K562 (cell line): ENCODE data around the gene REC8. TPM values are rescaled to one million over a fixed set of nuclear protein-coding genes. Genes with fewer than 3 reads are reported as not detected.

Experiments used
- ATAC-seq: fragments of 200-7000 bp; cut with Tn5 transposase; 3 replicates; pipeline ENCODE4 v1.9.1; 2020; ENCODE audit warnings: moderate library complexity
- BruUV-seq: library from RNA; stranded (reverse); fragments of 400-500 nt; replicated peaks from 2 replicates; lab custom pipeline; 2021; lab: Mats Ljungman, UMichigan
- CTCF ChIA-PET: fragments of 300-600 bp; formaldehyde crosslinking; extraction: SDS; loops from one replicate; lab custom pipeline; 2021; ENCODE audit warnings: low intra/inter-chr PET ratio; lab: Yijun Ruan, JAX
- POLR2A ChIA-PET: fragments of 300-600, 350-650 bp; sonication (Branson Sonifier 250); formaldehyde crosslinking; extraction: SDS; loops from one replicate; lab custom pipeline; 2021; ENCODE audit warnings: antibody characterized with exemption, inconsistent platforms; lab: Yijun Ruan, JAX
- DNase-seq, 4 experiments: peaks; one replicate each; pipeline versions ENCODE4 v3.0.0 to v3.0.0-alpha.2; 2011 to 2018; ENCODE audit warnings: low spot score in 3 of 4, mixed read lengths in 3 of 4; ENCODE audit errors: extremely low read depth in 1 of 4
- FAIRE-seq: peaks from 2 replicates; lab custom pipeline; 2011; peaks lifted over from hg19 to GRCh38; lab: Jason Lieb, UNC
- H2AFZ ChIP-seq: 2 replicates; pipeline ENCODE4 v1.6.0; 2011; ENCODE audit warnings: low read depth, low read length, control low read depth, inconsistent platforms
- H3K27ac ChIP-seq: fragments of 200-600 bp; 3 replicates; pipeline ENCODE4 v1.8.0; 2011; ENCODE audit warnings: low read depth, mild to moderate bottlenecking, control low read depth, inconsistent platforms, low read length, moderate library complexity, mixed read lengths; ENCODE audit errors: extremely low read depth
- H3K27me3 ChIP-seq, 2 experiments: fragments of 300-600 bp in 1 of 2; 2 replicates in 1 of 2; 3 replicates in 1 of 2; pipeline versions ENCODE4 v1.6.0 to v1.8.0; 2011; ENCODE audit warnings: inconsistent platforms in 2 of 2, low read length in 2 of 2, mild to moderate bottlenecking in 1 of 2, mixed read lengths in 1 of 2, moderate library complexity in 1 of 2; ENCODE audit not compliant: control insufficient read depth in 2 of 2, insufficient read depth in 2 of 2
- H3K36me3 ChIP-seq: fragments of 300-600 bp; 3 replicates; pipeline ENCODE4 v1.8.0; 2011; ENCODE audit warnings: mild to moderate bottlenecking, low read length, inconsistent platforms; ENCODE audit not compliant: control insufficient read depth, insufficient read depth
- H3K4me1 ChIP-seq, 2 experiments: fragments of 200-600 bp in 1 of 2; replicated peaks in 1 of 2; 2 replicates in 1 of 2; 3 replicates in 1 of 2; pipeline versions ENCODE4 v1.5.1 to v1.8.0; 2011; ENCODE audit warnings: inconsistent platforms in 2 of 2, low read length in 2 of 2, mild to moderate bottlenecking in 1 of 2, mixed read lengths in 1 of 2, moderate library complexity in 1 of 2; ENCODE audit not compliant: control insufficient read depth in 2 of 2, insufficient read depth in 2 of 2
- H3K4me2 ChIP-seq: 2 replicates; pipeline ENCODE4 v1.6.1; 2011; ENCODE audit warnings: low read length, control low read depth, inconsistent platforms, mixed read lengths; ENCODE audit not compliant: insufficient read depth
- H3K4me3 ChIP-seq: fragments of 200-600 bp; sonication (generic), shearing (Covaris generic); 2 replicates; pipeline ENCODE4 v1.5.1; 2016; ENCODE audit warnings: control low read depth, inconsistent platforms
- H3K79me2 ChIP-seq: fragments of 200-600 bp; 3 replicates; pipeline ENCODE4 v1.8.0; 2011; ENCODE audit warnings: low read length, inconsistent platforms; ENCODE audit not compliant: control insufficient read depth, insufficient read depth
- H3K9ac ChIP-seq, 2 experiments: 2 replicates each; pipeline versions ENCODE4 v1.6.0 to v1.6.1; 2011; ENCODE audit warnings: low read depth in 2 of 2, low read length in 2 of 2, control low read depth in 1 of 2, inconsistent platforms in 1 of 2, mild to moderate bottlenecking in 1 of 2, mixed read lengths in 1 of 2; ENCODE audit not compliant: insufficient read depth in 1 of 2
- H3K9me1 ChIP-seq: one replicate; pipeline ENCODE4 v1.6.0; 2011; ENCODE audit warnings: inconsistent platforms, mild to moderate bottlenecking, low read length, moderate library complexity; ENCODE audit not compliant: control insufficient read depth, insufficient read depth
- H3K9me3 ChIP-seq: replicated peaks from 2 replicates; pipeline ENCODE4 v1.5.1; 2011; ENCODE audit warnings: low read depth, low read length, inconsistent platforms; ENCODE audit not compliant: control insufficient read depth, insufficient read depth
- H4K20me1 ChIP-seq: replicated peaks from 2 replicates; pipeline ENCODE4 v1.6.1; 2011; ENCODE audit warnings: low read length, inconsistent platforms, mixed read lengths; ENCODE audit not compliant: control insufficient read depth, insufficient read depth
- ARID3A ChIP-seq: IDR thresholded peaks from 2 replicates; pipeline ENCODE4 v1.6.1; 2012; ENCODE audit warnings: low read depth, low read length, improper control_type of control experiment, borderline replicate concordance
- BRF2 ChIP-seq: IDR thresholded peaks from 3 replicates; pipeline ENCODE4 v1.6.1; 2011; ENCODE audit warnings: borderline replicate concordance, mild to moderate bottlenecking; ENCODE audit not compliant: insufficient read length, insufficient read depth
- CSDE1 ChIP-seq, 2 experiments: fragments of 450-650 bp; IDR thresholded peaks; 2 replicates each; pipeline ENCODE4 v1.6.1; 2016; ENCODE audit warnings: mild to moderate bottlenecking in 1 of 2
- KDM1A ChIP-seq, 2 experiments: fragments of 450-650 bp; IDR thresholded peaks; 2 replicates each; pipeline ENCODE4 v1.6.1; 2016; ENCODE audit warnings: mild to moderate bottlenecking in 2 of 2
- POLR2G ChIP-seq: fragments of 200-400 bp; formaldehyde crosslinking; IDR thresholded peaks from 2 replicates; pipeline ENCODE4 v1.6.1; 2017; ENCODE audit warnings: low read depth, mild to moderate bottlenecking, antibody characterized with exemption, low read length, moderate library complexity
- ZNF445 ChIP-seq: fragments of 250-450 bp; sonication (Bioruptor Pico); IDR thresholded peaks from 2 replicates; pipeline ENCODE4 v1.4.0; 2020; ENCODE audit warnings: low read depth, mild to moderate bottlenecking, moderate library complexity
- WGBS: fragments of 100-300 bp; shearing (Covaris generic); methylation state at CpG from one replicate; pipeline ENCODE4 v1.1.6; 2016; ENCODE audit warnings: low coverage, mixed read lengths; ENCODE audit not compliant: insufficient coverage; ENCODE audit errors: missing lambda C conversion rate; 5-methylcytosine and 5-hydroxymethylcytosine counted together
- in situ Hi-C: fragments of 300-500 bp; cut with MboI; formaldehyde crosslinking; loops from 4 replicates; pipeline ENCODE4 v1.15.0; 2018; ENCODE audit warnings: inconsistent platforms, mixed read lengths
- intact Hi-C: fragments of 100-400 bp; cut with micrococcal nuclease; formaldehyde crosslinking; loops from 2 replicates; pipeline ENCODE4 v1.14.2; 2022
- polyA plus RNA-seq, 8 experiments: library from polyadenylated mRNA; depleted of rRNA in 4 of 8; stranded (reverse) in 5 of 8; unstranded in 3 of 8; fragments of >200 nt; fragmentation: Nextera tagmentation in 2 of 8; fragmentation: Illumina TruSeq in 1 of 8; extraction: Ambion mirVana in 2 of 8; extraction: Trizol in 1 of 8; gene quantifications; 2 replicates each; pipeline versions ENCODE4 v1.2.1 to v1.2.3, GENCODE V29; 2011 to 2014; ENCODE audit warnings: inconsistent platforms in 1 of 8, missing spikeins in 1 of 8
- total RNA-seq, 7 experiments: library from RNA; depleted of rRNA in 6 of 7; stranded (reverse); fragments of >200 nt in 6 of 7; fragmentation: Illumina TruSeq in 2 of 7; extraction: Trizol in 2 of 7; gene quantifications; 2 replicates each; pipeline versions ENCODE4 v1.2.1 to v1.2.3, GENCODE V29; 2011 to 2021; ENCODE audit warnings: low replicate concordance in 1 of 7

REC8 gene
- total and polyA plus RNA-seq, 9 of the 15 experiments (the other 6 are each of a cell fraction or from before 2014, with no cell fraction given) = 0.11 to 2.5 (median 0.85) TPM

DNA sequence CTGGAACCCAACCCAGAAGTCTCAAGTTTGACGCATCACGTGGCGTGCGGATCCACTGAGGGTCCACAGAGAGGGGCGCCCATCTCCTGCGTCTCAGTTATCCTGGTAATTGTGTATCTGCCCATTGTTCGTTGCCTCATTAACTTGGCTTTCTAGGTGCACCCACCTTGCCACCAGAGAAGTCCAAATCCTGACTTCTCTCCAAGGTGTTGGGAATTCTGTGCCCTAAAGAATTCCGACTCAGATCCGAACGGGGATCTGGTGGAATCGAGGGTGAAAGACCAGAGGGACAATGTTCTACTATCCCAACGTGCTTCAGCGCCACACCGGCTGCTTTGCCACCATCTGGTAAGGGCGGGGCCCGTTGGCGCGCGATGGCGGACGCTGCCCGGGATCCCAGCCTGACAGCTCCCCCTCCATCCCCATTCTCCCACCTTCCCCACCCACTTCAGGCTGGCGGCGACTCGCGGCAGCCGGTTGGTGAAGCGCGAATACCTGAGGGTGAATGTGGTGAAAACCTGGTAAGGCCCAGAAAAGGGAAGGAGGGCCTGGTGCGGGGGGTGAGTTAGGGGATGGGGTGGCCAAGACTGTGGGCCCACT is 481 bp downstream of the REC8 start (continued):
- no peak for TF ChIP-seq ARID3A
- no peak for TF ChIP-seq KDM1A (IDR thresholded peaks at IDR 0.05)

GRCh38 chr14:24172871-24173281 is 996 bp downstream of the REC8 start:
- POLR2A ChIA-PET = interaction anchor here (1.1 to 1.3 kb wide), 2 partner anchors 12 to 37 kb away, joined by 3 to 7 read pairs; partner anchors contain the start of genes IRF9 and PSME1
- no peaks in the 10 kb centered on the region for H4K20me1 ChIP-seq
- CTCF ChIA-PET = no interaction called here
- no peaks in the 10 kb centered on the region for H3K79me2 ChIP-seq
- no peaks in the 10 kb centered on the region; the same call in 1 of the 3 replicates for H3K36me3 ChIP-seq
- no peaks in the 10 kb centered on the region for H3K9me3 ChIP-seq
- no peak for FAIRE-seq
- no peak for TF ChIP-seq CSDE1 (IDR thresholded peaks at IDR 0.05)
- TF ChIP-seq ZNF445 (CRISPR knock-in tag) = no peak
- TF ChIP-seq BRF2 = no peak
- TF ChIP-seq POLR2G = 0 out of 2 replicates have a peak, but pooled peaks have one; percentile 34
- DNase-seq = no peak
- H3K9me1 ChIP-seq = no peaks in the 10 kb centered on the region
- no peak overlapping the region for H3K9ac ChIP-seq
- H3K4me2 ChIP-seq = no peak overlapping the region
- no peaks in the 10 kb centered on the region; a peak in 3 of 5 replicates for H3K4me1 ChIP-seq
- intact Hi-C loops (no loop called here), in situ Hi-C loops (no loop called here)
- no TSS peak for BruUV-seq
- H3K4me3 ChIP-seq = no peak overlapping the region
- 70% methylated on average over 9 of the region's 20 CpGs for WGBS
- ATAC-seq = no peak
- H2AFZ ChIP-seq = no peak overlapping the region
- no peaks in the 10 kb centered on the region for H3K27me3 ChIP-seq
- H3K27ac ChIP-seq = no peak overlapping the region
